ENCODE results near the gene TFF3.

DNA sequence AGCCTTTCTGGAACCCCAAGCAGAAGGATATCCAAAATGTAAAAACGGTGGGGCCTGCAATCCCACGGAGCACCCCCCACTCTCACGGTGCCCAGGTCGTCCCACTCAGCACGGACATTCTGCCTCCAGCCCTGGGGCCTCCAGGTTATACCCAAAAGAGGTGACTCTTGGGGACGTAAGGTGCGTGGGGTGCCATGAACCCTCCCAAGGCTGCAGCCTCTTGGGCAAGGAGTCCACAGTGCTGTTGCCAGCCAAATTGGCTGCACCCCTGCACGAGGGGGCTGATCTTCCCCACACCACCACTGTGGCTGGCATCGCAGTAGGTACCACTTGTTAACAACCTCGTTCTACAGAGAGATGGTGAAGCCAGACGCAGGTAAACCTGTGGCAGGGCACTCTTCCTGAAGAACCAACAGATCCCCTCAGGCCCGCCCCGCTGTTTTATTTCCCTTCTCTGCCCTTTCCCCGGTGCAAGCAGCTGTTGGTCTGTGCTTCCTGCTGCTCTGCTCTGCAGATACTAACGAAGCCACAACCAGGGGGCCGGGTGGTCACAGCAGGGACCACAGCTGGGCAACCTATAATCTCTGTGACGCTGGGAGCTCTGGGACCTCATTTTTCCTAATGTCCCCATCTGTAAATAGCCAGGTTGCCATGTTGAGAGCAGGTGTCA, 8.7 kb downstream of the TFF3 start:
- TF ChIP-seq, protein P1, sequence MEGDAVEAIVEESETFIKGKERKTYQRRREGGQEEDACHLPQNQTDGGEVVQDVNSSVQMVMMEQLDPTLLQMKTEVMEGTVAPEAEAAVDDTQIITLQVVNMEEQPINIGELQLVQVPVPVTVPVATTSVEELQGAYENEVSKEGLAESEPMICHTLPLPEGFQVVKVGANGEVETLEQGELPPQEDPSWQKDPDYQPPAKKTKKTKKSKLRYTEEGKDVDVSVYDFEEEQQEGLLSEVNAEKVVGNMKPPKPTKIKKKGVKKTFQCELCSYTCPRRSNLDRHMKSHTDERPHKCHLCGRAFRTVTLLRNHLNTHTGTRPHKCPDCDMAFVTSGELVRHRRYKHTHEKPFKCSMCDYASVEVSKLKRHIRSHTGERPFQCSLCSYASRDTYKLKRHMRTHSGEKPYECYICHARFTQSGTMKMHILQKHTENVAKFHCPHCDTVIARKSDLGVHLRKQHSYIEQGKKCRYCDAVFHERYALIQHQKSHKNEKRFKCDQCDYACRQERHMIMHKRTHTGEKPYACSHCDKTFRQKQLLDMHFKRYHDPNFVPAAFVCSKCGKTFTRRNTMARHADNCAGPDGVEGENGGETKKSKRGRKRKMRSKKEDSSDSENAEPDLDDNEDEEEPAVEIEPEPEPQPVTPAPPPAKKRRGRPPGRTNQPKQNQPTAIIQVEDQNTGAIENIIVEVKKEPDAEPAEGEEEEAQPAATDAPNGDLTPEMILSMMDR (IDR thresholded peaks at IDR 0.05 in 2 of 3, conservative IDR thresholded peaks at IDR 0.05 in 1 of 3; ENCODE audit: control insufficient read depth in 2 of 3, extremely low read depth in 1 of 3, insufficient read depth in 1 of 3, low read depth in 3 of 3, low read length in 3 of 3), result no peak
- TF ChIP-seq EP300 (IDR thresholded peaks at IDR 0.05; ENCODE audit: borderline replicate concordance in 1 of 2, control insufficient read depth in 1 of 2, low read depth in 2 of 2, low read length in 2 of 2), result no peak

Data from GM12878 (cell line).